H9 (cell line): ENCODE data around the gene SPHK1. TPM values are rescaled to one million over a fixed set of nuclear protein-coding genes. Genes with fewer than 3 reads are reported as not detected.

ENCODE experiments used
- DNase-seq: peaks from one replicate; pipeline ENCODE4 v3.0.0-alpha.2; 2017
- H2AFZ ChIP-seq: one replicate; pipeline ENCODE4 v1.6.1; 2013; ENCODE audit warnings: mild to moderate bottlenecking, low read length, control low read depth, moderate library complexity
- H2AK5ac ChIP-seq: 2 replicates; pipeline ENCODE4 v1.6.1; 2013; ENCODE audit warnings: low read length, control low read depth, mixed read lengths; ENCODE audit not compliant: insufficient read length
- H2BK120ac ChIP-seq: one replicate; pipeline ENCODE4 v1.6.1; 2013; ENCODE audit warnings: low read depth, mild to moderate bottlenecking, low read length, control low read depth, inconsistent platforms; ENCODE audit not compliant: poor library complexity, severe bottlenecking
- H2BK12ac ChIP-seq: 2 replicates; pipeline ENCODE4 v1.6.1; 2013; ENCODE audit warnings: low read length, control low read depth, mixed read lengths, low read depth; ENCODE audit not compliant: insufficient read length
- H2BK15ac ChIP-seq: 2 replicates; pipeline ENCODE4 v1.6.1; 2013; ENCODE audit warnings: low read depth, low read length, control low read depth
- H2BK20ac ChIP-seq: one replicate; pipeline ENCODE4 v1.6.1; 2013; ENCODE audit warnings: low read depth, mild to moderate bottlenecking, low read length, control low read depth, inconsistent platforms; ENCODE audit not compliant: poor library complexity, severe bottlenecking
- H2BK5ac ChIP-seq: 2 replicates; pipeline ENCODE4 v1.6.1; 2013; ENCODE audit warnings: low read length, control low read depth, mixed read lengths; ENCODE audit not compliant: insufficient read length
- H3K14ac ChIP-seq: 2 replicates; pipeline ENCODE4 v1.6.1; 2013; ENCODE audit warnings: low read length, control low read depth; ENCODE audit not compliant: insufficient read depth
- H3K18ac ChIP-seq: 2 replicates; pipeline ENCODE4 v1.6.1; 2013; ENCODE audit warnings: low read depth, mild to moderate bottlenecking, mixed read lengths, low read length, control low read depth; ENCODE audit not compliant: insufficient read length
- H3K23ac ChIP-seq: 2 replicates; pipeline ENCODE4 v1.6.1; 2013; ENCODE audit warnings: low read length, control low read depth, mixed read lengths, low read depth; ENCODE audit not compliant: insufficient read length
- H3K23me2 ChIP-seq: 2 replicates; pipeline ENCODE4 v1.6.1; 2013; ENCODE audit warnings: low read depth, mild to moderate bottlenecking, mixed read lengths, low read length, control low read depth; ENCODE audit not compliant: insufficient read length, poor library complexity, severe bottlenecking
- H3K27ac ChIP-seq: 2 replicates; pipeline ENCODE4 v1.5.1; 2013; ENCODE audit warnings: low read length, control low read depth, mixed read lengths, low read depth; ENCODE audit not compliant: insufficient read length
- H3K27me3 ChIP-seq: 2 replicates; pipeline ENCODE4 v1.6.1; 2013; ENCODE audit warnings: low read length, control low read depth, inconsistent platforms; ENCODE audit not compliant: insufficient read depth
- H3K4ac ChIP-seq: 2 replicates; pipeline ENCODE4 v1.6.1; 2013; ENCODE audit warnings: low read depth, mild to moderate bottlenecking, control low read depth, inconsistent platforms, low read length, moderate library complexity
- H3K4me1 ChIP-seq: 2 replicates; pipeline ENCODE4 v1.6.1; 2013; ENCODE audit warnings: low read length, control low read depth, inconsistent platforms; ENCODE audit not compliant: insufficient read depth
- H3K4me2 ChIP-seq: 2 replicates; pipeline ENCODE4 v1.6.1; 2013; ENCODE audit warnings: low read length, control low read depth, mixed read lengths; ENCODE audit not compliant: insufficient read length, insufficient read depth
- H3K56ac ChIP-seq: 2 replicates; pipeline ENCODE4 v1.6.1; 2013; ENCODE audit warnings: low read depth, mild to moderate bottlenecking, mixed read lengths, low read length, control low read depth; ENCODE audit not compliant: insufficient read length
- H3K79me1 ChIP-seq: 2 replicates; pipeline ENCODE4 v1.6.1; 2013; ENCODE audit warnings: low read depth, mild to moderate bottlenecking, moderate library complexity, low read length, control low read depth, inconsistent platforms; ENCODE audit not compliant: insufficient read depth, poor library complexity, severe bottlenecking
- H3K79me2 ChIP-seq: 2 replicates; pipeline ENCODE4 v1.6.1; 2013; ENCODE audit warnings: low read length, control low read depth, inconsistent platforms; ENCODE audit not compliant: insufficient read depth
- H3K9ac ChIP-seq: 2 replicates; pipeline ENCODE4 v1.6.1; 2013; ENCODE audit warnings: low read length, control low read depth, mixed read lengths; ENCODE audit not compliant: insufficient read length; ENCODE audit errors: extremely low read depth
- H3K9me3 ChIP-seq: one replicate; pipeline ENCODE4 v1.6.1; 2013; ENCODE audit warnings: low read depth, low read length, inconsistent platforms; ENCODE audit not compliant: control insufficient read depth
- H3T11ph ChIP-seq: one replicate; pipeline ENCODE4 v1.6.1; 2013; ENCODE audit warnings: mild to moderate bottlenecking, low read length, control low read depth, inconsistent platforms
- H4K20me1 ChIP-seq: one replicate; pipeline ENCODE4 v1.6.1; 2013; ENCODE audit not compliant: control insufficient read depth, insufficient read length, insufficient read depth
- H4K5ac ChIP-seq: 2 replicates; pipeline ENCODE4 v1.6.1; 2013; ENCODE audit warnings: low read depth, mild to moderate bottlenecking, mixed read lengths, low read length, control low read depth; ENCODE audit not compliant: insufficient read length
- H4K8ac ChIP-seq: replicated peaks from 2 replicates; pipeline ENCODE4 v1.6.1; 2013; ENCODE audit warnings: low read length, control low read depth, mixed read lengths, low read depth; ENCODE audit not compliant: insufficient read length
- H4K91ac ChIP-seq: 2 replicates; pipeline ENCODE4 v1.6.1; 2013; ENCODE audit warnings: low read depth, mild to moderate bottlenecking, moderate library complexity, mixed read lengths, low read length, control low read depth; ENCODE audit not compliant: insufficient read length
- H3K27ac Mint-ChIP-seq, 3 experiments: 2 replicates in 2 of 3; 3 replicates in 1 of 3; pipeline ENCODE4 v1.8.0; 2020 to 2021; ENCODE audit warnings: mixed read lengths in 3 of 3, mild to moderate bottlenecking in 1 of 3, moderate library complexity in 1 of 3
- H3K27me3 Mint-ChIP-seq: 2 replicates; pipeline ENCODE4 v1.8.0; 2021; ENCODE audit warnings: low read depth, mild to moderate bottlenecking, moderate library complexity, mixed read lengths
- H3K36me3 Mint-ChIP-seq, 3 experiments: 2 replicates in 2 of 3; 3 replicates in 1 of 3; pipeline ENCODE4 v1.8.0; 2020 to 2021; ENCODE audit warnings: low read depth in 3 of 3, mixed read lengths in 3 of 3; ENCODE audit not compliant: insufficient read depth in 1 of 3
- H3K4me1 Mint-ChIP-seq, 2 experiments: 2 replicates each; pipeline ENCODE4 v1.8.0; 2020; ENCODE audit warnings: mixed read lengths in 2 of 2
- H3K4me3 Mint-ChIP-seq, 2 experiments: 2 replicates in 1 of 2; 3 replicates in 1 of 2; pipeline ENCODE4 v1.8.0; 2020 to 2021; ENCODE audit warnings: mild to moderate bottlenecking in 2 of 2, mixed read lengths in 2 of 2, moderate library complexity in 1 of 2
- H3K9me3 Mint-ChIP-seq, 2 experiments: 2 replicates in 1 of 2; 3 replicates in 1 of 2; pipeline ENCODE4 v1.8.0; 2020; ENCODE audit warnings: mild to moderate bottlenecking in 2 of 2, mixed read lengths in 2 of 2, moderate library complexity in 1 of 2
- WGBS: extraction: QIAGEN DNeasy Blood & Tissue Kit; methylation state at CpG from one replicate; pipeline ENCODE4 v1.1.7; 2013; ENCODE audit warnings: missing lambda C conversion rate, low lambda C conversion rate, mixed read lengths; ENCODE audit not compliant: insufficient read length; ENCODE audit errors: extremely low coverage; 5-methylcytosine and 5-hydroxymethylcytosine counted together
- total RNA-seq: library from RNA; stranded (reverse); gene quantifications from 2 replicates; pipeline ENCODE4 v1.2.1, GENCODE V29; 2021
- TF ChIP-seq, protein P1 (sequence below): fragments of 200-600 bp; sonication (generic); conservative IDR thresholded peaks from 3 replicates; pipeline ENCODE4 v1.8.0; 2021; ENCODE audit warnings: antibody characterized with exemption, mild to moderate bottlenecking

The SPHK1 gene
- total RNA-seq, 1 experiment from 2014 or later, result 1.4 TPM

- Histone ChIP-seq H2BK120ac (no peak overlapping the region), H3K9ac (no peak overlapping the region), H2BK5ac (no peak overlapping the region), H2BK15ac (no peak overlapping the region), H3K4ac (no peak overlapping the region), H3K4me1 (no peaks in the 10 kb centered on the region), H3K27ac (no peak overlapping the region), H4K20me1 (peaks cover 4% of the 10 kb centered on the region), H2BK12ac (no peak overlapping the region), H3K79me1 (no peaks in the 10 kb centered on the region), H2BK20ac (no peak overlapping the region), H2AFZ (no peak overlapping the region), H4K91ac (no peak overlapping the region), H4K8ac (no peak overlapping the region), H3K23me2 (no peaks in the 10 kb centered on the region), H3K18ac (no peak overlapping the region), H4K5ac (no peak overlapping the region), H3K9me3 (no peaks in the 10 kb centered on the region), H3K4me2 (no peak overlapping the region), H3K79me2 (peaks cover 2% of the 10 kb centered on the region; the same call in 1 of the 2 replicates), H3T11ph (no peak overlapping the region), H3K27me3 (no peaks in the 10 kb centered on the region), H3K23ac (no peak overlapping the region), H3K56ac (no peak overlapping the region), H2AK5ac (no peak overlapping the region), H3K14ac (no peak overlapping the region)
- no peaks in the 10 kb centered on the region for H3K27me3 Mint-ChIP-seq
- no peak for DNase-seq
- 0 out of 7 replicates have a peak overlapping the region, but pooled peaks of 1 of the 3 experiments have one; percentile 50 for H3K27ac Mint-ChIP-seq
- H3K36me3 Mint-ChIP-seq, result peaks cover 54 to 74% (median 68%) of the 10 kb centered on the region in 3 experiments; a peak in 6 of 7 replicates
- no peaks in the 10 kb centered on the region for H3K9me3 Mint-ChIP-seq
- no peak overlapping the region for H3K4me3 Mint-ChIP-seq
- TF ChIP-seq, protein P1, sequence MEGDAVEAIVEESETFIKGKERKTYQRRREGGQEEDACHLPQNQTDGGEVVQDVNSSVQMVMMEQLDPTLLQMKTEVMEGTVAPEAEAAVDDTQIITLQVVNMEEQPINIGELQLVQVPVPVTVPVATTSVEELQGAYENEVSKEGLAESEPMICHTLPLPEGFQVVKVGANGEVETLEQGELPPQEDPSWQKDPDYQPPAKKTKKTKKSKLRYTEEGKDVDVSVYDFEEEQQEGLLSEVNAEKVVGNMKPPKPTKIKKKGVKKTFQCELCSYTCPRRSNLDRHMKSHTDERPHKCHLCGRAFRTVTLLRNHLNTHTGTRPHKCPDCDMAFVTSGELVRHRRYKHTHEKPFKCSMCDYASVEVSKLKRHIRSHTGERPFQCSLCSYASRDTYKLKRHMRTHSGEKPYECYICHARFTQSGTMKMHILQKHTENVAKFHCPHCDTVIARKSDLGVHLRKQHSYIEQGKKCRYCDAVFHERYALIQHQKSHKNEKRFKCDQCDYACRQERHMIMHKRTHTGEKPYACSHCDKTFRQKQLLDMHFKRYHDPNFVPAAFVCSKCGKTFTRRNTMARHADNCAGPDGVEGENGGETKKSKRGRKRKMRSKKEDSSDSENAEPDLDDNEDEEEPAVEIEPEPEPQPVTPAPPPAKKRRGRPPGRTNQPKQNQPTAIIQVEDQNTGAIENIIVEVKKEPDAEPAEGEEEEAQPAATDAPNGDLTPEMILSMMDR, result no peak
- no CpG with 5 or more reads among the region's 5 CpGs for WGBS
- H3K4me1 Mint-ChIP-seq, result 0 out of 4 replicates have a peak, but pooled peaks cover 0 to under 1% of the 10 kb centered on the region in 2 experiments
Observed at GRCh38 chr17:76402711-76403110, 18.3 kb downstream of the SPHK1 start.
